OCI-LY1 (cell line): ENCODE measurements around the gene CACNG3.

ENCODE experiments used
- CTCF ChIP-seq: fragments of 200-600 bp; sonication (generic), shearing (Covaris generic); IDR thresholded peaks from 2 replicates; pipeline ENCODE4 v1.5.1; 2017; ENCODE audit warnings: mild to moderate bottlenecking, antibody characterized with exemption, low read length, moderate library complexity, mixed read lengths
- EZH2 ChIP-seq: fragments of 200-600 bp; sonication (generic), shearing (Covaris generic); IDR thresholded peaks from 2 replicates; pipeline ENCODE4 v1.8.0; 2017; ENCODE audit warnings: borderline replicate concordance, mixed run types, mild to moderate bottlenecking, antibody characterized with exemption, low read length, moderate library complexity, mixed read lengths

GRCh38 chr16:24324421-24324820 lies 68.3 kb downstream of the CACNG3 start:
- TF ChIP-seq EZH2 (no peak), CTCF (no peak)
